DND-41 (cell line): Measurements from ENCODE around the gene LGR4.

Experiments
- EZH2 ChIP-seq: IDR thresholded peaks from 3 replicates; pipeline ENCODE4 v1.6.1; 2012; ENCODE audit warnings: borderline replicate concordance, low read depth, mild to moderate bottlenecking, moderate library complexity, low read length, inconsistent platforms; ENCODE audit not compliant: severe bottlenecking
- TF ChIP-seq, protein P1 (sequence below): IDR thresholded peaks from 2 replicates; pipeline ENCODE4 v1.5.1; 2012; ENCODE audit warnings: borderline replicate concordance, low read length, moderate library complexity, mild to moderate bottlenecking; ENCODE audit not compliant: poor library complexity, severe bottlenecking; ENCODE audit errors: extremely low read depth

DNA sequence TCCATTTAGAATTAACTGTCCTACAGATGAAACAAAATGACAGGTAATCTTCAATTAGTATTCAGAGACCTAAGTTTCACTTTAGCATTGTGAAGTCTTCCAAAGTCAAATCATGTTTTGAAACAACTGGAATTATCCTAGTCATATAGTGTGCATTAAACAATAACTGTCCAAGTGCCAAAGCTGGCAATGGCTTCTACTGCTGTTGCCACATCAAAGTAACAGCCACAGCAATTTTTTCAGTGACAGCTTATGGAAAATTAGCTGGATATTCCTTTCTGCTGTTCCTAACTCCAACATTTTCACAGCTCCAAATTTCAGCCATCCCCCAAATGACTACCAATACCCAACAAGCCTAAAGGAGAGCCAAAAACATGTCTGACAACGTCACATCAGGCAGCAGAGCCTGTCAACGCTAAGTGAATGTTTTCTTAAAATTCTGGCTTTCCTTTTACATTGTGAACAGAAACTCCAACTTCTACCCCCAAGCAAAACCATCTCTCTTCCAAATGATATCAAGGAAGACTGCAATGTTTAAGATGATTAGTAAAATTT lies 64.3 kb downstream of the LGR4 start:
- TF ChIP-seq, protein P1, sequence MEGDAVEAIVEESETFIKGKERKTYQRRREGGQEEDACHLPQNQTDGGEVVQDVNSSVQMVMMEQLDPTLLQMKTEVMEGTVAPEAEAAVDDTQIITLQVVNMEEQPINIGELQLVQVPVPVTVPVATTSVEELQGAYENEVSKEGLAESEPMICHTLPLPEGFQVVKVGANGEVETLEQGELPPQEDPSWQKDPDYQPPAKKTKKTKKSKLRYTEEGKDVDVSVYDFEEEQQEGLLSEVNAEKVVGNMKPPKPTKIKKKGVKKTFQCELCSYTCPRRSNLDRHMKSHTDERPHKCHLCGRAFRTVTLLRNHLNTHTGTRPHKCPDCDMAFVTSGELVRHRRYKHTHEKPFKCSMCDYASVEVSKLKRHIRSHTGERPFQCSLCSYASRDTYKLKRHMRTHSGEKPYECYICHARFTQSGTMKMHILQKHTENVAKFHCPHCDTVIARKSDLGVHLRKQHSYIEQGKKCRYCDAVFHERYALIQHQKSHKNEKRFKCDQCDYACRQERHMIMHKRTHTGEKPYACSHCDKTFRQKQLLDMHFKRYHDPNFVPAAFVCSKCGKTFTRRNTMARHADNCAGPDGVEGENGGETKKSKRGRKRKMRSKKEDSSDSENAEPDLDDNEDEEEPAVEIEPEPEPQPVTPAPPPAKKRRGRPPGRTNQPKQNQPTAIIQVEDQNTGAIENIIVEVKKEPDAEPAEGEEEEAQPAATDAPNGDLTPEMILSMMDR = no peak
- no peak for TF ChIP-seq EZH2
